ENCODE measurements around the gene TUSC2. TPM values are rescaled to one million over a fixed set of nuclear protein-coding genes. Genes with fewer than 3 reads are reported as not detected.
A peak's percentile ranks its signal among the peaks of the same experiment; 100 is the strongest.

The TUSC2 gene
- total RNA-seq, 2 donors from 2014 or later: 23.5 to 28.1 TPM

- H3K36me3 Mint-ChIP-seq (ENCODE audit: low read depth): no peaks in the 10 kb centered on the region
- Histone ChIP-seq H3K4me1 (ENCODE audit: control insufficient read depth, insufficient read depth, low read length) (peaks cover 8% of the 10 kb centered on the region), H3K9ac (ENCODE audit: extremely low read depth, low read length, poor library complexity, severe bottlenecking) (no peak overlapping the region), H3K27me3 (ENCODE audit: control insufficient read depth, insufficient read depth, low read length, poor library complexity, severe bottlenecking) (no peaks in the 10 kb centered on the region), H3K27ac (ENCODE audit: low read depth, low read length) (peak overlapping the region; percentile 63), H3K4me3 (ENCODE audit: low read length) (no peak overlapping the region), H3K9me3 (ENCODE audit: control insufficient read depth, low read length) (no peaks in the 10 kb centered on the region), H3K36me3 (ENCODE audit: control insufficient read depth, insufficient read depth, low read length) (no peaks in the 10 kb centered on the region)
- no peaks in the 10 kb centered on the region for H3K9me3 Mint-ChIP-seq
- TF ChIP-seq, protein P1, sequence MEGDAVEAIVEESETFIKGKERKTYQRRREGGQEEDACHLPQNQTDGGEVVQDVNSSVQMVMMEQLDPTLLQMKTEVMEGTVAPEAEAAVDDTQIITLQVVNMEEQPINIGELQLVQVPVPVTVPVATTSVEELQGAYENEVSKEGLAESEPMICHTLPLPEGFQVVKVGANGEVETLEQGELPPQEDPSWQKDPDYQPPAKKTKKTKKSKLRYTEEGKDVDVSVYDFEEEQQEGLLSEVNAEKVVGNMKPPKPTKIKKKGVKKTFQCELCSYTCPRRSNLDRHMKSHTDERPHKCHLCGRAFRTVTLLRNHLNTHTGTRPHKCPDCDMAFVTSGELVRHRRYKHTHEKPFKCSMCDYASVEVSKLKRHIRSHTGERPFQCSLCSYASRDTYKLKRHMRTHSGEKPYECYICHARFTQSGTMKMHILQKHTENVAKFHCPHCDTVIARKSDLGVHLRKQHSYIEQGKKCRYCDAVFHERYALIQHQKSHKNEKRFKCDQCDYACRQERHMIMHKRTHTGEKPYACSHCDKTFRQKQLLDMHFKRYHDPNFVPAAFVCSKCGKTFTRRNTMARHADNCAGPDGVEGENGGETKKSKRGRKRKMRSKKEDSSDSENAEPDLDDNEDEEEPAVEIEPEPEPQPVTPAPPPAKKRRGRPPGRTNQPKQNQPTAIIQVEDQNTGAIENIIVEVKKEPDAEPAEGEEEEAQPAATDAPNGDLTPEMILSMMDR (conservative IDR thresholded peaks at IDR 0.05): no peak
- peaks cover 10% of the 10 kb centered on the region for H3K4me1 Mint-ChIP-seq
- H3K4me3 Mint-ChIP-seq: no peak overlapping the region
- H3K27ac Mint-ChIP-seq: no peak overlapping the region
- 73 to 86% methylated on average over 7 to 22 of the region's 22 CpGs for WGBS, 2 experiments (ENCODE audit: insufficient coverage in 1 of 2, insufficient read length in 1 of 2)
- no peaks in the 10 kb centered on the region for H3K27me3 Mint-ChIP-seq (ENCODE audit: insufficient read depth)
- DNase-seq: no peak
Measured at GRCh38 chr3:50374363-50375257, 46.6 kb upstream of the TUSC2 start.

DNA sequence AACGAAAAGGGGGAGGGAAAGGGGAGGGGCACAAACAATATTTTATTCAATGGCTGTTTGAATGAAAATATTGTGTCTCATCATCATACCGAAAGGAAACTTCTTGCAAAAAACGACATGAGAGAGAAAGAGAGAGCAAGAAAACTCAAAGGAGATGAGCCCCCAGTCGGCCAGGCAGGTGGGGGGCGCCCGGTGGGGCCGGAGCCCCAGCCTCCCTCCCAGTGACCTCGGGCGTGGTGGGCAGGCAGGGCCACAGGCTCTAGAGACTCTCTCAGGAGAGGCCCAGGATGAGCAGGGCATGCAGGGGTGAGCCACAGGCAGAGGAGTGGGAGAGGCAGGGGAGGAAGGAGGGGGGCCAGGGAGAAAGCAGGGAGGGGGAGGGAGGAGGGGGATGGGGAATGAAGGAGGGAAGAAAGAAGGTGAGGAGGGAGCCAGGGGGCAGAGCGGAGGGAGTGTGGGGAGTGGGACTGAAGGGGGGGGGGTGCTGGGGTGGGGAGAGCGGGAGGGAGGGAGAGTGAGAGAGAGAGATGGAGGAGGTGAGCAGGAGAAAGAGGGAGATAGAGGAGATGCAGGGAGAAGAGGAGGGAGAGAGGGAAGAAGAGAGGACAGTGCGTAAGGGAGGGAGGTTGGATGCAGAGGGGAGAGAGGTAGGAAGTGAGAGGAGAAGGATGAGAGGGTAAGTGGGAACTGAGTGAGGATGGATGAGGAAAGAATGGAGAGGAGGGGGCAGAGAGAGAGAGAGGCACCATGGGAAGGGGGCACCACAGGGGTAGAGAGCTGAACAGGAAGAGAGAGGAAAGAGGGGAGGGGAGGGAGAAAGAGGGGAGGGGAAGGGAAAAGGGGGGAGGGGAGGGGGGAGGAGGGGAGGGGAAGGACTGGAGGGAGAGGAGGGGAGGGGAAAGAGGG, 45.4 kb upstream of the TUSC2 start:
- Histone ChIP-seq H3K27me3 (ENCODE audit: control insufficient read depth, insufficient read depth, low read length, poor library complexity, severe bottlenecking) (no peaks in the 10 kb centered on the region), H3K9me3 (ENCODE audit: control insufficient read depth, low read length) (no peaks in the 10 kb centered on the region), H3K4me3 (ENCODE audit: low read length) (no peak overlapping the region), H3K27ac (ENCODE audit: low read depth, low read length) (peak overlapping the region; percentile 38), H3K9ac (ENCODE audit: extremely low read depth, low read length, poor library complexity, severe bottlenecking) (no peak overlapping the region), H3K36me3 (ENCODE audit: control insufficient read depth, insufficient read depth, low read length) (no peaks in the 10 kb centered on the region), H3K4me1 (ENCODE audit: control insufficient read depth, insufficient read depth, low read length) (peaks cover 8% of the 10 kb centered on the region)
- Mint-ChIP-seq H3K4me3 (no peak overlapping the region), H3K36me3 (ENCODE audit: low read depth) (no peaks in the 10 kb centered on the region), H3K27me3 (ENCODE audit: insufficient read depth) (no peaks in the 10 kb centered on the region), H3K27ac (no peak overlapping the region), H3K9me3 (no peaks in the 10 kb centered on the region), H3K4me1 (peaks cover 10% of the 10 kb centered on the region)
- TF ChIP-seq, protein P1 (conservative IDR thresholded peaks at IDR 0.05): no peak
- DNase-seq: peak; percentile 66
- 54 to 67% methylated on average over 5 to 12 of the region's 12 CpGs for WGBS, 2 experiments (ENCODE audit: insufficient coverage in 1 of 2, insufficient read length in 1 of 2)

- TF ChIP-seq, protein P1 (conservative IDR thresholded peaks at IDR 0.05): peak; percentile 19
- peaks cover 10% of the 10 kb centered on the region for H3K4me1 Mint-ChIP-seq
- no peak overlapping the region for H3K27ac Mint-ChIP-seq
- no peak for DNase-seq
- no peaks in the 10 kb centered on the region for H3K36me3 ChIP-seq (ENCODE audit: control insufficient read depth, insufficient read depth, low read length)
- H3K27ac ChIP-seq (ENCODE audit: low read depth, low read length): peak overlapping the region; percentile 38
- peaks cover 8% of the 10 kb centered on the region for H3K4me1 ChIP-seq (ENCODE audit: control insufficient read depth, insufficient read depth, low read length)
- H3K9me3 Mint-ChIP-seq: no peaks in the 10 kb centered on the region
- H3K36me3 Mint-ChIP-seq (ENCODE audit: low read depth): no peaks in the 10 kb centered on the region
- no peaks in the 10 kb centered on the region for H3K27me3 Mint-ChIP-seq (ENCODE audit: insufficient read depth)
- no peak overlapping the region for H3K4me3 Mint-ChIP-seq
- no peaks in the 10 kb centered on the region for H3K9me3 ChIP-seq (ENCODE audit: control insufficient read depth, low read length)
- no peak overlapping the region for H3K4me3 ChIP-seq (ENCODE audit: low read length)
- no peaks in the 10 kb centered on the region for H3K27me3 ChIP-seq (ENCODE audit: control insufficient read depth, insufficient read depth, low read length, poor library complexity, severe bottlenecking)
- 85 to 89% methylated on average over 8 of the region's 8 CpGs for WGBS, 2 experiments (ENCODE audit: insufficient coverage in 1 of 2, insufficient read length in 1 of 2)
- H3K9ac ChIP-seq (ENCODE audit: extremely low read depth, low read length, poor library complexity, severe bottlenecking): no peak overlapping the region
Measured at GRCh38 chr3:50372349-50372748, 44.3 kb upstream of the TUSC2 start.

All from endodermal cell (in vitro differentiated cells).